ENCODE data around the gene SALL4. TPM values are rescaled to one million over a fixed set of nuclear protein-coding genes. Genes with fewer than 3 reads are reported as not detected.
"Not testable (repeated sequence)": the region's sequence is repeated elsewhere in the genome, so short reads cannot be mapped to it uniquely, and the experiment has no call there.

Gene SALL4
- total and polyA plus RNA-seq, 2 experiments from 2014 or later = 122 to 227 TPM

GRCh38 chr20:51766994-51767866, 35.1 kb downstream of the SALL4 start:
- Histone ChIP-seq H2AFZ (peak overlapping the region; percentile 91; the same call in 1 of the 2 replicates), H3K4me2 (peak overlapping the region; percentile 97), H3K79me2 (replicated peaks; ENCODE audit: insufficient read depth) (no peaks in the 10 kb centered on the region), H3F3A (replicated peaks; ENCODE audit: low read depth) (peaks cover 12% of the 10 kb centered on the region), H3K27me3 (ENCODE audit: insufficient read depth) (peaks cover 7% of the 10 kb centered on the region; the same call in 1 of the 2 replicates), H3K36me3 (ENCODE audit: insufficient read depth) (no peaks in the 10 kb centered on the region; the same call in 1 of the 2 replicates), H4K20me1 (replicated peaks; ENCODE audit: insufficient read depth) (no peaks in the 10 kb centered on the region; the same call in 1 of the 2 replicates), H3K27ac (ENCODE audit: low read depth) (peak overlapping the region; percentile 59), H3K4me3 (peak overlapping the region; percentile 93), H3K4me1 (ENCODE audit: insufficient read depth) (no peaks in the 10 kb centered on the region), H3K9me2 (ENCODE audit: insufficient read depth) (no peaks in the 10 kb centered on the region)
- Mint-ChIP-seq H3K9me3 (no peaks in the 10 kb centered on the region), H3K4me3 (peak overlapping the region; percentile 78), H3K36me3 (ENCODE audit: low read depth) (no peaks in the 10 kb centered on the region; the same call in 2 of the 3 replicates), H3K4me1 (peaks cover 4% of the 10 kb centered on the region; the same call in 2 of the 3 replicates), H3K27ac (no peak overlapping the region; the same call in 1 of the 2 replicates), H3K27me3 (ENCODE audit: insufficient read depth, low read depth, poor library complexity) (peaks cover 8% of the 10 kb centered on the region)
- DNase-seq (ENCODE audit: low spot score) = peak; percentile 90
- ATAC-seq = peak; percentile 94
- TF ChIP-seq CREB1 (CRISPR knock-in tag; IDR thresholded peaks at IDR 0.05; ENCODE audit: low read depth) (peak; percentile 20; the same call in 1 of the 2 replicates), CTCF (conservative IDR thresholded peaks at IDR 0.05; ENCODE audit: low read depth in 2 of 2) (peak; percentile 25 to 50; a peak in 3 of 4 replicates), ZNF462 (CRISPR knock-in tag; IDR thresholded peaks at IDR 0.05) (no peak), POLR2AphosphoS5 (IDR thresholded peaks at IDR 0.05; ENCODE audit: low read depth) (peak; percentile 55)

- not testable (repeated sequence) for ATAC-seq; H3K4me3 Mint-ChIP-seq; H3K4me1 ChIP-seq (ENCODE audit: insufficient read depth); DNase-seq (ENCODE audit: low spot score); H3K27ac ChIP-seq (ENCODE audit: low read depth); H3K79me2 ChIP-seq (replicated peaks; ENCODE audit: insufficient read depth); H3K36me3 ChIP-seq (ENCODE audit: insufficient read depth); H3K4me1 Mint-ChIP-seq; H3K27ac Mint-ChIP-seq; H3K4me2 ChIP-seq; H3K4me3 ChIP-seq; H3K9me2 ChIP-seq (ENCODE audit: insufficient read depth); H2AFZ ChIP-seq; H3K9me3 Mint-ChIP-seq; H4K20me1 ChIP-seq (replicated peaks; ENCODE audit: insufficient read depth); H3K27me3 ChIP-seq (ENCODE audit: insufficient read depth)
- Mint-ChIP-seq H3K36me3 (ENCODE audit: low read depth) (peaks cover 13% of the 10 kb centered on the region), H3K27me3 (ENCODE audit: insufficient read depth, low read depth, poor library complexity) (peaks cover 16% of the 10 kb centered on the region)
- H3F3A ChIP-seq (replicated peaks; ENCODE audit: low read depth) = peaks cover 12% of the 10 kb centered on the region
Measured at GRCh38 chr20:51765381-51765780, 36.9 kb downstream of the SALL4 start.

Data from GM23338 (cell line).